Activated CD8-positive, alpha-beta T cell treated with anti-CD3 and anti-CD28 coated beads for 36 hours (primary cell): ENCODE results near the gene ARHGAP26. TPM values are rescaled to one million over a fixed set of nuclear protein-coding genes. Genes with fewer than 3 reads are reported as not detected.
A peak's percentile ranks its signal among the peaks of the same experiment; 100 is the strongest.

Source experiments
- ATAC-seq: fragments of 200-7000 bp; cut with Tn5 transposase; one replicate; pipeline ENCODE4 v1.10.0; 2021; ENCODE audit warnings: mild to moderate bottlenecking, moderate library complexity
- CTCF ChIA-PET: fragments of 350-600 bp; sonication (Branson Sonifier 250); formaldehyde crosslinking; loops from one replicate; lab custom pipeline; 2021; ENCODE audit warnings: antibody characterized with exemption; lab: Charles Lee
- POLR2A ChIA-PET: fragments of 350-600 bp; sonication (Branson Sonifier 250); formaldehyde crosslinking; loops from one replicate; lab custom pipeline; 2021; ENCODE audit warnings: antibody characterized with exemption; lab: Charles Lee
- DNase-seq: peaks from one replicate; pipeline ENCODE4 v3.0.0-alpha.2; 2020
- H3K27ac Mint-ChIP-seq: one replicate; pipeline ENCODE4 v1.8.0; 2021; ENCODE audit warnings: mild to moderate bottlenecking, mixed read lengths
- H3K27me3 Mint-ChIP-seq: one replicate; pipeline ENCODE4 v1.8.0; 2021; ENCODE audit warnings: mixed read lengths
- H3K36me3 Mint-ChIP-seq: one replicate; pipeline ENCODE4 v1.8.0; 2021; ENCODE audit warnings: low read depth, mixed read lengths
- H3K4me1 Mint-ChIP-seq: one replicate; pipeline ENCODE4 v1.8.0; 2021; ENCODE audit warnings: low read depth, mixed read lengths
- H3K4me3 Mint-ChIP-seq: one replicate; pipeline ENCODE4 v1.8.0; 2021; ENCODE audit warnings: mild to moderate bottlenecking, moderate library complexity, mixed read lengths
- H3K9me3 Mint-ChIP-seq: one replicate; pipeline ENCODE4 v1.8.0; 2021; ENCODE audit warnings: mixed read lengths
- CTCF ChIP-seq: fragments of 200-600 bp; IDR thresholded peaks from one replicate; pipeline ENCODE4 v1.8.0; 2022; ENCODE audit warnings: antibody characterized with exemption, mild to moderate bottlenecking
- intact Hi-C: fragments of 100-400 bp; cut with micrococcal nuclease; formaldehyde crosslinking; loops from one replicate; pipeline ENCODE4 v1.10.0; 2022
- total RNA-seq, 2 experiments: library from RNA; stranded (reverse); gene quantifications; one replicate each; pipeline ENCODE4 v1.2.3, GENCODE V29; 2021

Gene ARHGAP26
- total RNA-seq, 2 experiments from 2014 or later, result 12.7 to 18.0 TPM

- ATAC-seq (no peak), DNase-seq (no peak)
- CTCF ChIA-PET, result no interaction called here
- intact Hi-C loops, result no loop called here
- peaks cover 46% of the 10 kb centered on the region for H3K4me1 Mint-ChIP-seq
- no peak overlapping the region for H3K4me3 Mint-ChIP-seq
- no peak for TF ChIP-seq CTCF
- H3K27me3 Mint-ChIP-seq, result no peaks in the 10 kb centered on the region
- H3K36me3 Mint-ChIP-seq, result peaks cover 8% of the 10 kb centered on the region
- H3K27ac Mint-ChIP-seq, result peak overlapping the region; percentile 82
- POLR2A ChIA-PET, result interaction anchor here (1.5 kb wide), 1 partner anchor 32 kb away, joined by 5 read pairs; no protein-coding TSS in a partner anchor
- no peaks in the 10 kb centered on the region for H3K9me3 Mint-ChIP-seq
Measured at GRCh38 chr5:142970440-142971030, 200.4 kb downstream of the ARHGAP26 start.

GRCh38 chr5:142971303-142972013, 201.3 kb downstream of the ARHGAP26 start:
- peak overlapping the region; percentile 82 for H3K27ac Mint-ChIP-seq
- POLR2A ChIA-PET, result no interaction called here

GRCh38 chr5:142972064-142972570, 201.9 kb downstream of the ARHGAP26 start:
- Mint-ChIP-seq H3K9me3 (no peaks in the 10 kb centered on the region), H3K36me3 (peaks cover 8% of the 10 kb centered on the region), H3K27ac (peak overlapping the region; percentile 82), H3K27me3 (no peaks in the 10 kb centered on the region), H3K4me1 (peaks cover 54% of the 10 kb centered on the region), H3K4me3 (no peak overlapping the region)
- no peak for DNase-seq
- POLR2A ChIA-PET, result no interaction called here
- no peak for TF ChIP-seq CTCF
- intact Hi-C loops, result no loop called here
- ATAC-seq, result no peak
- CTCF ChIA-PET, result interaction anchor here (0.6 to 1.5 kb wide), 3 partner anchors 12 to 84 kb away, joined by 3 to 5 read pairs (median 4); no protein-coding TSS in a partner anchor

More at GRCh38 chr5:142971303-142972013, 201.3 kb downstream of the ARHGAP26 start:
- CTCF ChIA-PET, result interaction anchor here (1.2 to 1.5 kb wide), 2 partner anchors 11 to 83 kb away, joined by 4 to 5 read pairs; no protein-coding TSS in a partner anchor
- Mint-ChIP-seq H3K4me3 (no peak overlapping the region), H3K36me3 (peaks cover 8% of the 10 kb centered on the region), H3K27me3 (no peaks in the 10 kb centered on the region), H3K4me1 (peaks cover 47% of the 10 kb centered on the region), H3K9me3 (no peaks in the 10 kb centered on the region)
- TF ChIP-seq CTCF, result no peak
- DNase-seq (no peak), ATAC-seq (no peak)
- intact Hi-C loops, result no loop called here

- Mint-ChIP-seq H3K9me3 (no peaks in the 10 kb centered on the region), H3K4me3 (no peak overlapping the region), H3K4me1 (peaks cover 72% of the 10 kb centered on the region), H3K27ac (peak overlapping the region; percentile 51), H3K27me3 (no peaks in the 10 kb centered on the region), H3K36me3 (peaks cover 11% of the 10 kb centered on the region)
- TF ChIP-seq CTCF, result no peak
- ATAC-seq (no peak), DNase-seq (no peak)
- CTCF ChIA-PET, result interaction anchor here (0.9 to 1.3 kb wide), 2 partner anchors 8 to 29 kb away, joined by 3 read pairs; no protein-coding TSS in a partner anchor
- intact Hi-C loops, result no loop called here
- POLR2A ChIA-PET, result interaction anchor here (0.6 kb wide), 1 partner anchor 11 kb away, joined by 4 read pairs; no protein-coding TSS in a partner anchor
Measured at GRCh38 chr5:142973932-142974331, 203.8 kb downstream of the ARHGAP26 start.
